ENCODE results near the gene SCG3. TPM values are rescaled to one million over a fixed set of nuclear protein-coding genes. Genes with fewer than 3 reads are reported as not detected.

The SCG3 gene
- total and polyA plus RNA-seq, 2 experiments from 2014 or later = not detected

DNA sequence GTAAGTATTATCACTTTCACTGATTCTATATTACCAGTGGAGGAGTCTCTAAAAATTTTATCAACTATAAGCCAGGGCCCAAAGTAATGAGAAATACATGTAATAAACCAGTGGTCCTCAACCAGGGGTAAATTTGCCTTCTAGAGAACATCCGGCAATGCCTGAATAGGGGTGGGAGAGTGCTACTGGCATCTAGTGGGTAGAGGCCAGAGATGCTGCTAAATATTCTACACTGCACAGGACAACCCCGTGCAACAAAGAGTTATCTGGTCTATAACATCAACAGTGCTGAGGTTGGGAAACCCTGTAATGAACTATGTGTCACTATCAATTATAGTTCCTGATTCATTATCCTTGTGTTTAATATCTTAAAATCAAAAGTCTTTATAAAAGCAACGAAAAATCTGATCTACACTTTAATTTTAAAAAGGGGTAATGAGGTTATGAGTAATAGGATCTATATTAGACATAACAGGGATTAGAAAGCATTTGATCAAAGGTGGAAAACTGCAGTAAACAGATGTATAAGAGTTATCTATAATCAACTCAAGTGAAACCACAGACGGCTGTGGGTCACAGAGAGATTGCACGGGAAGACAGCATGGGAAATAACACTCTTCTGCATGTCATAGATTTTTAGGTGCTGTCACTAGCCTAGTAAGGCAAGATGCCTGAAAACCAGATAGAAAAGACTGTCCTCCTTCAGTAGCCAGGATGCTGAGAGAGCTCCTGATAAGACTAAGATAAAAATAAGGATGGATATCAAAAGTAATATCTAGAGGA lies 54.1 kb downstream of the SCG3 start:
- Histone ChIP-seq H3K27ac (no peak overlapping the region), H3K27me3 (peaks cover 37% of the 10 kb centered on the region), H3K9me3 (ENCODE audit: low read depth) (no peaks in the 10 kb centered on the region), H3K4me3 (no peak overlapping the region), H3K4me1 (ENCODE audit: low read depth) (no peaks in the 10 kb centered on the region), H3K36me3 (no peaks in the 10 kb centered on the region)
- TF ChIP-seq, protein P1, sequence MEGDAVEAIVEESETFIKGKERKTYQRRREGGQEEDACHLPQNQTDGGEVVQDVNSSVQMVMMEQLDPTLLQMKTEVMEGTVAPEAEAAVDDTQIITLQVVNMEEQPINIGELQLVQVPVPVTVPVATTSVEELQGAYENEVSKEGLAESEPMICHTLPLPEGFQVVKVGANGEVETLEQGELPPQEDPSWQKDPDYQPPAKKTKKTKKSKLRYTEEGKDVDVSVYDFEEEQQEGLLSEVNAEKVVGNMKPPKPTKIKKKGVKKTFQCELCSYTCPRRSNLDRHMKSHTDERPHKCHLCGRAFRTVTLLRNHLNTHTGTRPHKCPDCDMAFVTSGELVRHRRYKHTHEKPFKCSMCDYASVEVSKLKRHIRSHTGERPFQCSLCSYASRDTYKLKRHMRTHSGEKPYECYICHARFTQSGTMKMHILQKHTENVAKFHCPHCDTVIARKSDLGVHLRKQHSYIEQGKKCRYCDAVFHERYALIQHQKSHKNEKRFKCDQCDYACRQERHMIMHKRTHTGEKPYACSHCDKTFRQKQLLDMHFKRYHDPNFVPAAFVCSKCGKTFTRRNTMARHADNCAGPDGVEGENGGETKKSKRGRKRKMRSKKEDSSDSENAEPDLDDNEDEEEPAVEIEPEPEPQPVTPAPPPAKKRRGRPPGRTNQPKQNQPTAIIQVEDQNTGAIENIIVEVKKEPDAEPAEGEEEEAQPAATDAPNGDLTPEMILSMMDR (IDR thresholded peaks at IDR 0.05; ENCODE audit: low read depth, low read length) = no peak
- DNase-seq (ENCODE audit: low read depth in 1 of 2, low spot score in 1 of 2) = no peak

DNA sequence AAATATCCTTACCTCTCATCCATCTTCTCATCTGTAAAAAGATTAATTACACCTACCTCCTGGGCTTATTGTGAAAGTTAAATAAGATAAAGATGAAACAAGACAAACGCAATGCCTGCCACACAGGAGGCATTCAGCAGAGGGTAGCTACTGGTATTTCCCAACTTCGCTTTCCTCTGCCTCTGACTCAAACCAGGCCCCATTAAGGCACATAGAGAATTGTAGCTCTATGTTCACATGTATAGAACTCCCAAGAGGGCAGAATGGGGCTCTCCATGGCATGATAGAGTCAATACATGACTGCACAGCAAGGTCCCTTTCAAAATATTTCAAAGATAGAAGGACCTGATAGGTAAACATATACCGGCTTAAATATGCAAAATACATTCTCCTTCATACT lies 54.8 kb downstream of the SCG3 start:
- peaks cover 37% of the 10 kb centered on the region for H3K27me3 ChIP-seq
- peak in 1 of 2 donors; percentile 37 for DNase-seq (ENCODE audit: low read depth in 1 of 2, low spot score in 1 of 2)
- no peak overlapping the region for H3K4me3 ChIP-seq
- no peaks in the 10 kb centered on the region for H3K4me1 ChIP-seq (ENCODE audit: low read depth)
- H3K27ac ChIP-seq = no peak overlapping the region
- no peaks in the 10 kb centered on the region for H3K36me3 ChIP-seq
- TF ChIP-seq, protein P1 (IDR thresholded peaks at IDR 0.05; ENCODE audit: low read depth, low read length) = no peak
- no peaks in the 10 kb centered on the region for H3K9me3 ChIP-seq (ENCODE audit: low read depth)

DNA sequence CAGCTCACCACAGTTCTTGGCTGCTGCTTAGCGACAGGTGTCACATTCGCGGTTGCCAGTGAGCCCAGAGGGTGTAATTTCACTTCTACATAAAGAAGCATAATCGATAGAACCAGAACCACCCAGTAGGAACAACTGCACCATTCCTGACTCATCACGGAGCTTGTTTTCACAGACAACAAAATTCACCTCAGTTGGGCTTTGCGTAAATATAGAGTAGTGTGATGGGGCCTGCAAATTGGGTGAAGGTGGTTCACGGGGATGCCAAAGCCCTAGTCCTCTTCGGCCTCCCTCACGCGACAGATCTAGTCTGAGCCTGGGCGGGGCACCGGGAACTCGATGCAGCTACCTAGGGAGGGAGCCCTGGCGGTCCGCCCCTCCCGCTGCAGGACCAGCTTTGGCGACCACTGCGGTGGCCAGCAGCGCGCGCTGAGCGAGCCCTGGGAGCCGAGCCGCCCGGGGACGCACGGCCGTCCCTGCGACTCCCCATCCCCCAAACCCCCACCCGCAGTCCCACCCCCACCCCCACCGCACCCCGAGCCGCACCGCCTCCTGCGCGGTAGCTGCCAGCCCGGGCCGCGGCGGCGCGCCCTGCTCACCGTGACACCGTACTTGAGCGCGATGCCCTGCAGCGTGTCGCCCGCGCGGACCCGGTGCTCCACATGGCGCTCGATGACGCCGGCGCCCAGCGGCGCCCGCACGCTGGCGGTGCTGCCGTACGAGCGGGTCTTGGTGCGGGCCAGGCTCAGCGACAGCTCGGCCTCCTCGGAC lies 55.6 kb downstream of the SCG3 start:
- Histone ChIP-seq H3K36me3 (no peaks in the 10 kb centered on the region), H3K4me1 (ENCODE audit: low read depth) (no peaks in the 10 kb centered on the region), H3K27ac (no peak overlapping the region), H3K27me3 (peaks cover 37% of the 10 kb centered on the region), H3K4me3 (peak overlapping the region; percentile 41), H3K9me3 (ENCODE audit: low read depth) (no peaks in the 10 kb centered on the region)
- TF ChIP-seq, protein P1 (IDR thresholded peaks at IDR 0.05; ENCODE audit: low read depth, low read length) = no peak
- peak; percentile 24 to 58 for DNase-seq (ENCODE audit: low read depth in 1 of 2, low spot score in 1 of 2)

DNA sequence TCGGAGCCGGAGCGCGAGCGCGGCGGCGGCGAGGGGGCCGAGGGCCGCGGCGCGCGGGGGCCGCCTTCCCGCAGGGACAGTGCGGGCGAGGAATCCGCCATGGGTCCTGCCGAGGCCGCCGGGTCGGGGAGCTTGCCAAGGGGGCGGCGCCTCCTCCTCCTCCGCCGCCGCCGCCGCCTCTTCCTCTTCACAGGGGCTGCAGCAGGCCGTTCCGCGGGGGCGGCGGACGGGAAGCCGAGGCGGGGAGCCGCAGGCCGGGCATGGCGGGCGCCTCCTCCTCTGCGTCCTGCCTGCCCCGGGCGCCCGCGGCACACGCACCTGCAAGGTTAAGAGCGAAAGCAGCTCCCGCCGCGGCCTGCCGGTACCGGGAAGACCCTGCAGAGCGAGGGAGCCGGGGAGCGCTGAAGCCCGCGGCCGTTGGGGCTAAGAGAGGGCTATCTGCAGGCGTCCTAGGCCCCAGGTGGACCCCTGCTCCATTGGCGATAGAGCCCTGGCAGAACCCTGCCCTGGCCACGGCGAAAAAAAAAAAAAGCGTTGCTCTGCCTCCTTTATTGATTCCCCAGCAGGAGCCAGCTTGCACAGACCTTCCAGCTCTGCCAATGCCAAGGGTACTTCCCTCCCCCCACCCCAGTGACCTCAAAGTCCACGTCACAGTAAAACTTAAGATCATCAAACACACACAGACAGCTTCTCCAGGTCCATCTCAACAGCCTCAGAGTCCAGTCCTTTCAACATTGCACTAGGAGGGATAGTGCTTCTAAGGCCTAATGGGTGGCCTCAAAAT lies 56.4 kb downstream of the SCG3 start, which contains the start of gene LYSMD2:
LYSMD2 (minus strand) TSS at position 134 of the 784 bp plus-strand sequence; CDS start at position 101, 33 bp downstream.
- Histone ChIP-seq H3K4me3 (peak within 1 kb of the TSS; percentile 41), H3K27me3 (peaks cover 37% of the 10 kb centered on the region), H3K36me3 (no peaks in the 10 kb centered on the region), H3K9me3 (ENCODE audit: low read depth) (no peaks in the 10 kb centered on the region), H3K4me1 (ENCODE audit: low read depth) (no peaks in the 10 kb centered on the region), H3K27ac (no peak within 1 kb of the TSS)
- DNase-seq (ENCODE audit: low read depth in 1 of 2, low spot score in 1 of 2) = peak; percentile 65 to 76
- TF ChIP-seq, protein P1 (IDR thresholded peaks at IDR 0.05; ENCODE audit: low read depth, low read length) = no peak

DNA sequence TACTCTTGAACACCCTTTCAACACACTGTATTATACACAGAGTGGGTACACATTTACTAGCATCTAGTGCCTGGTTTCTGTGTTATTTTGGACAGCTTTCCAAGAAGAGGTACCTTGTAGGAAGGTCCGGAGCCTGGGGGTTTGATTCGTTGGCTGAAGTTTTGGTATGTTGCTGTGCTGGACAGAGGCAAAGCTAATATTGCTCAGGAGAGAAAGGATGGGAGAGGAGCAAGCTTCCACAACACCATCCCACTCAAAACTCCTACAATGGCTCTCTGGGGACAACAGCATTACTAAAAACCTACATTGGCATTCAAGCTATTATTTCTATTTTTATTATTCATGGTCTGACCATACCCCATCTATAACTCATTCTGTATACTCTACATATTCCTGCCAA lies 57.2 kb downstream of the SCG3 start:
- TF ChIP-seq, protein P1 (IDR thresholded peaks at IDR 0.05; ENCODE audit: low read depth, low read length) = no peak
- Histone ChIP-seq H3K4me3 (no peak overlapping the region), H3K4me1 (ENCODE audit: low read depth) (no peaks in the 10 kb centered on the region), H3K27me3 (peaks cover 42% of the 10 kb centered on the region), H3K9me3 (ENCODE audit: low read depth) (no peaks in the 10 kb centered on the region), H3K36me3 (no peaks in the 10 kb centered on the region), H3K27ac (no peak overlapping the region)
- peak in 1 of 2 donors; percentile 38 for DNase-seq (ENCODE audit: low read depth in 1 of 2, low spot score in 1 of 2)
